OCI-LY7 (cell line): ENCODE results near the gene CFAP58. TPM values are rescaled to one million over a fixed set of nuclear protein-coding genes. Genes with fewer than 3 reads are reported as not detected.

Experiments used
- BruUV-seq: library from RNA; stranded (reverse); fragments of 400-500 nt; replicated peaks from 2 replicates; lab custom pipeline; 2021; lab: Mats Ljungman, UMichigan
- CTCF ChIA-PET: fragments of 300-600 bp; sonication (Branson Sonifier 250); formaldehyde crosslinking; loops from one replicate; lab custom pipeline; 2022; ENCODE audit warnings: antibody characterized with exemption; ENCODE audit not compliant: unreplicated experiment; lab: Charles Lee
- POLR2A ChIA-PET: fragments of 300-600 bp; sonication (Branson Sonifier 250); formaldehyde crosslinking; loops from one replicate; lab custom pipeline; 2022; ENCODE audit warnings: antibody characterized with exemption; lab: Charles Lee
- DNase-seq: peaks from one replicate; pipeline ENCODE4 v3.0.0-alpha.2; 2015; ENCODE audit warnings: low spot score
- H2AFZ ChIP-seq: fragments of 200-600 bp; sonication (generic), shearing (Covaris generic); 2 replicates; pipeline ENCODE4 v1.6.1; 2014; ENCODE audit warnings: mild to moderate bottlenecking, antibody characterized with exemption, low read length, moderate library complexity
- H3K27ac ChIP-seq: fragments of 200-600 bp; sonication (generic); 2 replicates; pipeline ENCODE4 v1.5.1; 2014; ENCODE audit warnings: mixed run types, low read depth, mild to moderate bottlenecking, moderate library complexity, low read length, inconsistent platforms; ENCODE audit not compliant: poor library complexity, severe bottlenecking
- H3K36me3 ChIP-seq: fragments of 200-600 bp; sonication (generic); 2 replicates; pipeline ENCODE4 v1.6.1; 2014; ENCODE audit warnings: mild to moderate bottlenecking, antibody characterized with exemption, low read length, moderate library complexity, mixed read lengths; ENCODE audit not compliant: insufficient read depth
- H3K4me1 ChIP-seq: fragments of 200-600 bp; sonication (generic); 2 replicates; pipeline ENCODE4 v1.5.1; 2014; ENCODE audit warnings: mild to moderate bottlenecking, low read length; ENCODE audit not compliant: insufficient read depth, poor library complexity, severe bottlenecking
- H3K4me2 ChIP-seq: fragments of 200-600 bp; sonication (generic); 2 replicates; pipeline ENCODE4 v1.6.1; 2014; ENCODE audit warnings: mild to moderate bottlenecking, low read length
- H3K4me3 ChIP-seq: fragments of 200-600 bp; sonication (generic); 2 replicates; pipeline ENCODE4 v1.5.1; 2014; ENCODE audit warnings: mild to moderate bottlenecking, low read depth, low read length; ENCODE audit not compliant: poor library complexity, severe bottlenecking
- H3K79me2 ChIP-seq: fragments of 200-600 bp; sonication (generic); 2 replicates; pipeline ENCODE4 v1.6.1; 2016; ENCODE audit warnings: low read depth, mild to moderate bottlenecking, low read length, moderate library complexity, mixed read lengths; ENCODE audit not compliant: insufficient read depth
- H3K9me2 ChIP-seq: fragments of 200-600 bp; sonication (generic); 2 replicates; pipeline ENCODE4 v1.6.1; 2016; ENCODE audit warnings: mild to moderate bottlenecking, low read length, mixed read lengths; ENCODE audit not compliant: insufficient read depth
- H3K9me3 ChIP-seq: fragments of 200-600 bp; sonication (generic); 2 replicates; pipeline ENCODE4 v1.6.1; 2014; ENCODE audit warnings: mild to moderate bottlenecking, mixed run types, low read length, mixed read lengths
- H4K20me1 ChIP-seq: fragments of 200-600 bp; sonication (generic); 2 replicates; pipeline ENCODE4 v1.6.1; 2014; ENCODE audit warnings: mild to moderate bottlenecking, antibody characterized with exemption, low read length, moderate library complexity, mixed read lengths; ENCODE audit not compliant: insufficient read depth
- CTCF ChIP-seq: fragments of 200-600 bp; sonication (generic); conservative IDR thresholded peaks from 2 replicates; pipeline ENCODE4 v1.5.1; 2014; ENCODE audit warnings: mild to moderate bottlenecking, antibody characterized with exemption, low read length, moderate library complexity, mixed read lengths
- EZH2phosphoT487 ChIP-seq: fragments of 200-600 bp; sonication (generic); IDR thresholded peaks from 2 replicates; pipeline ENCODE4 v1.6.1; 2018; ENCODE audit warnings: low read depth, borderline replicate concordance, mild to moderate bottlenecking, mixed run types, antibody characterized with exemption, low read length, moderate library complexity, mixed read lengths
- intact Hi-C: fragments of 100-400 bp; cut with micrococcal nuclease; formaldehyde crosslinking; loops from one replicate; pipeline ENCODE4 v1.10.0; 2022; ENCODE audit not compliant: unreplicated experiment
- total RNA-seq, 2 experiments: library from RNA; depleted of rRNA in 1 of 2; stranded (reverse); fragments of >200 nt in 1 of 2; shearing (Covaris generic) in 1 of 2; gene quantifications; 2 replicates each; pipeline ENCODE4 v1.2.3, GENCODE V29; 2014 to 2022

The CFAP58 gene
- total RNA-seq, 2 experiments from 2014 or later, result 0.09 to 1.5 TPM

GRCh38 chr10:104348601-104349000 is 5.0 kb upstream of the CFAP58 start:
- POLR2A ChIA-PET, result interaction anchor here (1.5 to 3.4 kb wide), 3 partner anchors 10 to 42 kb away, joined by 3 to 18 read pairs (median 5); partner anchors contain the start of gene ITPRIP
- H3K9me3 ChIP-seq, result no peaks in the 10 kb centered on the region
- no peaks in the 10 kb centered on the region for H3K9me2 ChIP-seq
- TF ChIP-seq CTCF (no peak), EZH2phosphoT487 (no peak)
- DNase-seq, result no peak
- no peaks in the 10 kb centered on the region for H3K36me3 ChIP-seq
- H3K4me3 ChIP-seq, result no peak overlapping the region
- no peaks in the 10 kb centered on the region for H3K79me2 ChIP-seq
- H4K20me1 ChIP-seq, result no peaks in the 10 kb centered on the region
- H2AFZ ChIP-seq, result no peak overlapping the region
- peak overlapping the region; percentile 77 for H3K27ac ChIP-seq
- peak overlapping the region; percentile 85 for H3K4me2 ChIP-seq
- intact Hi-C loops, result loop anchor here (10.0 kb wide), 1 partner anchor 434 kb away; the partner anchor contains the start of gene STN1
- CTCF ChIA-PET, result no interaction called here
- H3K4me1 ChIP-seq, result peaks cover 62% of the 10 kb centered on the region
- BruUV-seq, result no TSS peak

GRCh38 chr10:104349623-104350126 is 4.0 kb upstream of the CFAP58 start:
- intact Hi-C loops, result loop anchor here (1.0 to 10.0 kb wide), 6 partner anchors 10 to 435 kb away; partner anchors contain the start of genes SFR1 and STN1
- Histone ChIP-seq H3K79me2 (no peaks in the 10 kb centered on the region), H3K9me3 (no peaks in the 10 kb centered on the region), H3K27ac (peak overlapping the region; percentile 77), H3K36me3 (no peaks in the 10 kb centered on the region), H3K9me2 (no peaks in the 10 kb centered on the region), H4K20me1 (no peaks in the 10 kb centered on the region), H3K4me1 (peaks cover 62% of the 10 kb centered on the region), H3K4me3 (peak overlapping the region; percentile 60), H3K4me2 (peak overlapping the region; percentile 85), H2AFZ (peak overlapping the region; percentile 87)
- peak; percentile 68 for DNase-seq
- BruUV-seq, result no TSS peak
- ChIA-PET CTCF (interaction anchor here (1.0 to 3.5 kb wide), 4 partner anchors 44 to 57 kb away, joined by 3 to 28 read pairs (median 5); no protein-coding TSS in a partner anchor), POLR2A (interaction anchor here (0.9 to 1.6 kb wide), 5 partner anchors 9 to 64 kb away, joined by 3 to 5 read pairs (median 3); partner anchors contain the start of gene ITPRIP)
- TF ChIP-seq EZH2phosphoT487 (no peak), CTCF (no peak)
